ENCODE data around the gene HNRNPC. TPM values are rescaled to one million over a fixed set of nuclear protein-coding genes. Genes with fewer than 3 reads are reported as not detected.
A peak's percentile ranks its signal among the peaks of the same experiment; 100 is the strongest.

The HNRNPC gene
- total and polyA plus RNA-seq, 9 of the 15 experiments (the other 6 are each of a cell fraction or from before 2014, with no cell fraction given): 679 to 1,557 (median 1,191) TPM

GRCh38 chr14:21264025-21264801 is 5.0 kb downstream of the HNRNPC start (continued):
- TF ChIP-seq ZZZ3 (IDR thresholded peaks at IDR 0.05) (no peak), KAT2B (IDR thresholded peaks at IDR 0.05; ENCODE audit: low read depth, low read length) (no peak), FOSL1 (tag; conservative IDR thresholded peaks at IDR 0.05) (peak; percentile 79), CCNT2 (IDR thresholded peaks at IDR 0.05; ENCODE audit: borderline replicate concordance, extremely low read depth, insufficient read length, low read depth, low read length) (no peak), ZNF586 (CRISPR knock-in tag; conservative IDR thresholded peaks at IDR 0.05) (no peak), ZNF316 (IDR thresholded peaks at IDR 0.05) (0 out of 2 replicates have a peak, but pooled peaks have one; percentile 38), RUNX1 (IDR thresholded peaks at IDR 0.05; ENCODE audit: low read depth) (no peak), SUPT5H (IDR thresholded peaks at IDR 0.05) (0 out of 2 replicates have a peak, but pooled peaks have one; percentile 12), MCM5 (IDR thresholded peaks at IDR 0.05; ENCODE audit: low read depth) (no peak), BCOR (IDR thresholded peaks at IDR 0.05) (no peak), DACH1 (IDR thresholded peaks at IDR 0.05; ENCODE audit: partially characterized antibody) (no peak), TARDBP (IDR thresholded peaks at IDR 0.05) (no peak), ZNF165 (CRISPR knock-in tag; IDR thresholded peaks at IDR 0.05; ENCODE audit: borderline replicate concordance) (no peak), RBFOX2 (IDR thresholded peaks at IDR 0.05; ENCODE audit: low read depth, low read length) (peak; percentile 26; the same call in 1 of the 2 replicates), ZNF445 (CRISPR knock-in tag; IDR thresholded peaks at IDR 0.05; ENCODE audit: low read depth) (no peak), MYNN (IDR thresholded peaks at IDR 0.05) (no peak), MYNN (CRISPR knock-in tag; IDR thresholded peaks at IDR 0.05) (no peak), NONO (IDR thresholded peaks at IDR 0.05; ENCODE audit: low read depth in 2 of 2, low read length in 1 of 2) (no peak), YBX1 (IDR thresholded peaks at IDR 0.05) (no peak), DPF2 (IDR thresholded peaks at IDR 0.05) (0 out of 2 replicates have a peak, but pooled peaks have one; percentile 17), KDM1A (IDR thresholded peaks at IDR 0.05) (no peak), FOXP1 (CRISPR knock-in tag; IDR thresholded peaks at IDR 0.05) (no peak), ZNF551 (CRISPR knock-in tag; IDR thresholded peaks at IDR 0.05) (no peak), ATF1 (CRISPR knock-in tag; IDR thresholded peaks at IDR 0.05) (no peak), ATF1 (tag; IDR thresholded peaks at IDR 0.05) (no peak), ZNF695 (CRISPR knock-in tag; IDR thresholded peaks at IDR 0.05) (no peak), ZNF699 (CRISPR knock-in tag; IDR thresholded peaks at IDR 0.05; ENCODE audit: insufficient replicate concordance) (no peak), POLR2A (conservative IDR thresholded peaks at IDR 0.05) (peak; percentile 35; the same call in 1 of the 2 replicates), IRF2 (CRISPR knock-in tag; IDR thresholded peaks at IDR 0.05) (no peak), CAMTA2 (CRISPR knock-in tag; conservative IDR thresholded peaks at IDR 0.05) (no peak), EHMT2 (IDR thresholded peaks at IDR 0.05) (no peak), SREBF2 (CRISPR knock-in tag; IDR thresholded peaks at IDR 0.05) (no peak), PURB (CRISPR knock-in tag; IDR thresholded peaks at IDR 0.05; ENCODE audit: low read depth) (no peak), NFE2L1 (tag; IDR thresholded peaks at IDR 0.05; ENCODE audit: borderline replicate concordance, low read depth) (peak; percentile 24; the same call in 1 of the 2 replicates), CBX1 (IDR thresholded peaks at IDR 0.05; ENCODE audit: low read depth) (no peak), FOXJ2 (tag; IDR thresholded peaks at IDR 0.05) (no peak), POLR2AphosphoS2 (IDR thresholded peaks at IDR 0.05; ENCODE audit: low read length) (peak; percentile 58; the same call in 1 of the 2 replicates), MAFG (tag; conservative IDR thresholded peaks at IDR 0.05) (peak; percentile 47; the same call in 1 of the 2 replicates)
